ENCODE data around the gene EPHB1.

DNA sequence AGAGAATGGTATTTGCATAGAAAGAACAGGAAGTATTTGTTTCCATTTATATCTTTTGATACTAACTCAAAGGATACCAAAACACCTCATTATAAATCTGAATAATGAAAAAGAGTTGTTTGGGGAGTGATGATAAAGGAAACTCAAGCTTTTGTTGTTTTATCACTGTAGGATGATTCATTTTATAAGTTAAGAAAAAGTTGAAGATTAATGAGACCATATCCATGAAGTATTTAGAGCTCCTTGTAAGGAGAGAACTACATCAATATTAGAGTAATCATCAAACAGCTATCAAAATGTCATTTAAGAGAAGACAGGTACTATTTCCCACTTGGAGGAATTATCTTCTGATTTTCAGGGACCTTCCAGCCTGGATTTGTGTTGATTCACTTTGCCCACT lies 92.5 kb downstream of the EPHB1 start:
- TF ChIP-seq SOX15 (CRISPR knock-in tag; IDR thresholded peaks at IDR 0.05) = no peak
- TF ChIP-seq, protein P1, sequence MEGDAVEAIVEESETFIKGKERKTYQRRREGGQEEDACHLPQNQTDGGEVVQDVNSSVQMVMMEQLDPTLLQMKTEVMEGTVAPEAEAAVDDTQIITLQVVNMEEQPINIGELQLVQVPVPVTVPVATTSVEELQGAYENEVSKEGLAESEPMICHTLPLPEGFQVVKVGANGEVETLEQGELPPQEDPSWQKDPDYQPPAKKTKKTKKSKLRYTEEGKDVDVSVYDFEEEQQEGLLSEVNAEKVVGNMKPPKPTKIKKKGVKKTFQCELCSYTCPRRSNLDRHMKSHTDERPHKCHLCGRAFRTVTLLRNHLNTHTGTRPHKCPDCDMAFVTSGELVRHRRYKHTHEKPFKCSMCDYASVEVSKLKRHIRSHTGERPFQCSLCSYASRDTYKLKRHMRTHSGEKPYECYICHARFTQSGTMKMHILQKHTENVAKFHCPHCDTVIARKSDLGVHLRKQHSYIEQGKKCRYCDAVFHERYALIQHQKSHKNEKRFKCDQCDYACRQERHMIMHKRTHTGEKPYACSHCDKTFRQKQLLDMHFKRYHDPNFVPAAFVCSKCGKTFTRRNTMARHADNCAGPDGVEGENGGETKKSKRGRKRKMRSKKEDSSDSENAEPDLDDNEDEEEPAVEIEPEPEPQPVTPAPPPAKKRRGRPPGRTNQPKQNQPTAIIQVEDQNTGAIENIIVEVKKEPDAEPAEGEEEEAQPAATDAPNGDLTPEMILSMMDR (IDR thresholded peaks at IDR 0.05) = no peak
- TF ChIP-seq, protein P2, sequence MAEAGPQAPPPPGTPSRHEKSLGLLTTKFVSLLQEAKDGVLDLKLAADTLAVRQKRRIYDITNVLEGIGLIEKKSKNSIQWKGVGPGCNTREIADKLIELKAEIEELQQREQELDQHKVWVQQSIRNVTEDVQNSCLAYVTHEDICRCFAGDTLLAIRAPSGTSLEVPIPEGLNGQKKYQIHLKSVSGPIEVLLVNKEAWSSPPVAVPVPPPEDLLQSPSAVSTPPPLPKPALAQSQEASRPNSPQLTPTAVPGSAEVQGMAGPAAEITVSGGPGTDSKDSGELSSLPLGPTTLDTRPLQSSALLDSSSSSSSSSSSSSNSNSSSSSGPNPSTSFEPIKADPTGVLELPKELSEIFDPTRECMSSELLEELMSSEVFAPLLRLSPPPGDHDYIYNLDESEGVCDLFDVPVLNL (CRISPR knock-in tag; IDR thresholded peaks at IDR 0.05; ENCODE audit: borderline replicate concordance, low read depth) = no peak
- TF ChIP-seq, protein P3, sequence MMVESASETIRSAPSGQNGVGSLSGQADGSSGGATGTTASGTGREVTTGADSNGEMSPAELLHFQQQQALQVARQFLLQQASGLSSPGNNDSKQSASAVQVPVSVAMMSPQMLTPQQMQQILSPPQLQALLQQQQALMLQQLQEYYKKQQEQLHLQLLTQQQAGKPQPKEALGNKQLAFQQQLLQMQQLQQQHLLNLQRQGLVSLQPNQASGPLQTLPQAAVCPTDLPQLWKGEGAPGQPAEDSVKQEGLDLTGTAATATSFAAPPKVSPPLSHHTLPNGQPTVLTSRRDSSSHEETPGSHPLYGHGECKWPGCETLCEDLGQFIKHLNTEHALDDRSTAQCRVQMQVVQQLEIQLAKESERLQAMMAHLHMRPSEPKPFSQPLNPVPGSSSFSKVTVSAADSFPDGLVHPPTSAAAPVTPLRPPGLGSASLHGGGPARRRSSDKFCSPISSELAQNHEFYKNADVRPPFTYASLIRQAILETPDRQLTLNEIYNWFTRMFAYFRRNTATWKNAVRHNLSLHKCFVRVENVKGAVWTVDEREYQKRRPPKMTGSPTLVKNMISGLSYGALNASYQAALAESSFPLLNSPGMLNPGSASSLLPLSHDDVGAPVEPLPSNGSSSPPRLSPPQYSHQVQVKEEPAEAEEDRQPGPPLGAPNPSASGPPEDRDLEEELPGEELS (CRISPR knock-in tag; IDR thresholded peaks at IDR 0.05) = no peak
- TF ChIP-seq ESRRA (CRISPR knock-in tag; IDR thresholded peaks at IDR 0.05; ENCODE audit: borderline replicate concordance) = no peak
- no peak for TF ChIP-seq ZNF219 (CRISPR knock-in tag; IDR thresholded peaks at IDR 0.05; ENCODE audit: borderline replicate concordance)
- TF ChIP-seq KAT7 (CRISPR knock-in tag; IDR thresholded peaks at IDR 0.05; ENCODE audit: borderline replicate concordance) = no peak
- TF ChIP-seq, protein P4, sequence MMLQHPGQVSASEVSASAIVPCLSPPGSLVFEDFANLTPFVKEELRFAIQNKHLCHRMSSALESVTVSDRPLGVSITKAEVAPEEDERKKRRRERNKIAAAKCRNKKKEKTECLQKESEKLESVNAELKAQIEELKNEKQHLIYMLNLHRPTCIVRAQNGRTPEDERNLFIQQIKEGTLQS (CRISPR knock-in tag; conservative IDR thresholded peaks at IDR 0.05) = no peak
- TF ChIP-seq, protein P5, sequence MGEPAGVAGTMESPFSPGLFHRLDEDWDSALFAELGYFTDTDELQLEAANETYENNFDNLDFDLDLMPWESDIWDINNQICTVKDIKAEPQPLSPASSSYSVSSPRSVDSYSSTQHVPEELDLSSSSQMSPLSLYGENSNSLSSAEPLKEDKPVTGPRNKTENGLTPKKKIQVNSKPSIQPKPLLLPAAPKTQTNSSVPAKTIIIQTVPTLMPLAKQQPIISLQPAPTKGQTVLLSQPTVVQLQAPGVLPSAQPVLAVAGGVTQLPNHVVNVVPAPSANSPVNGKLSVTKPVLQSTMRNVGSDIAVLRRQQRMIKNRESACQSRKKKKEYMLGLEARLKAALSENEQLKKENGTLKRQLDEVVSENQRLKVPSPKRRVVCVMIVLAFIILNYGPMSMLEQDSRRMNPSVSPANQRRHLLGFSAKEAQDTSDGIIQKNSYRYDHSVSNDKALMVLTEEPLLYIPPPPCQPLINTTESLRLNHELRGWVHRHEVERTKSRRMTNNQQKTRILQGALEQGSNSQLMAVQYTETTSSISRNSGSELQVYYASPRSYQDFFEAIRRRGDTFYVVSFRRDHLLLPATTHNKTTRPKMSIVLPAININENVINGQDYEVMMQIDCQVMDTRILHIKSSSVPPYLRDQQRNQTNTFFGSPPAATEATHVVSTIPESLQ (CRISPR knock-in tag; IDR thresholded peaks at IDR 0.05) = no peak
- no peak for TF ChIP-seq ELF4 (CRISPR knock-in tag; IDR thresholded peaks at IDR 0.05; ENCODE audit: low read depth)
- no peak for TF ChIP-seq NFATC4 (CRISPR knock-in tag; IDR thresholded peaks at IDR 0.05)
